SK-N-SH (cell line): ENCODE results near the gene ASAP2. TPM values are rescaled to one million over a fixed set of nuclear protein-coding genes. Genes with fewer than 3 reads are reported as not detected.

Source experiments
- CTCF ChIA-PET: fragments of 300-600, 350-600 bp; formaldehyde crosslinking; extraction: SDS; loops from one replicate; lab custom pipeline; 2021; lab: Yijun Ruan, JAX
- POLR2A ChIA-PET: fragments of 350-600 bp; sonication (Branson Sonifier 250); formaldehyde crosslinking; extraction: SDS; loops from one replicate; lab custom pipeline; 2020; ENCODE audit warnings: antibody characterized with exemption, inconsistent platforms; lab: Yijun Ruan, JAX
- DNase-seq: peaks from one replicate; pipeline ENCODE4 v3.0.0; 2012
- H2AFZ ChIP-seq: fragments of 200-600 bp; sonication (generic); 2 replicates; pipeline ENCODE4 v1.8.1; 2016; ENCODE audit warnings: antibody characterized with exemption, mild to moderate bottlenecking, low read depth
- H3F3A ChIP-seq: fragments of 200-600 bp; sonication (generic); replicated peaks from 2 replicates; pipeline ENCODE3; 2016; ENCODE audit warnings: antibody characterized with exemption, mild to moderate bottlenecking; ENCODE audit not compliant: insufficient read depth
- H3K27ac ChIP-seq, 2 experiments: fragments of 200-500 bp in 1 of 2; fragments of 200-600 bp in 1 of 2; sonication (Bioruptor generic) in 1 of 2; sonication (generic), shearing (Covaris generic) in 1 of 2; 2 replicates each; pipeline versions ENCODE4 v1.5.1 to v1.6.1; 2014 to 2016; ENCODE audit warnings: low read depth in 2 of 2, inconsistent platforms in 1 of 2, low read length in 1 of 2, mild to moderate bottlenecking in 1 of 2, mixed read lengths in 1 of 2
- H3K27me3 ChIP-seq: fragments of 200-600 bp; sonication (generic), shearing (Covaris generic); 2 replicates; pipeline ENCODE4 v1.6.1; 2016; ENCODE audit warnings: mixed run types; ENCODE audit not compliant: insufficient read depth
- H3K36me3 ChIP-seq, 2 experiments: fragments of 200-500 bp in 1 of 2; fragments of 200-600 bp in 1 of 2; sonication (Bioruptor generic) in 1 of 2; sonication (generic) in 1 of 2; replicated peaks in 1 of 2; 2 replicates each; pipeline versions ENCODE3 to v1.5.1; 2014 to 2016; ENCODE audit warnings: low read length in 1 of 2, mild to moderate bottlenecking in 1 of 2; ENCODE audit not compliant: insufficient read depth in 2 of 2, control insufficient read depth in 1 of 2
- H3K4me1 ChIP-seq, 2 experiments: fragments of 200-500 bp in 1 of 2; fragments of 200-600 bp in 1 of 2; sonication (Bioruptor generic) in 1 of 2; sonication (generic), shearing (Covaris generic) in 1 of 2; 2 replicates each; pipeline versions ENCODE4 v1.5.1 to v1.6.1; 2014 to 2016; ENCODE audit warnings: low read depth in 1 of 2, low read length in 1 of 2, mixed run types in 1 of 2; ENCODE audit not compliant: insufficient read depth in 2 of 2, control insufficient read depth in 1 of 2
- H3K4me2 ChIP-seq: fragments of 200-600 bp; sonication (generic), shearing (Covaris generic); 2 replicates; pipeline ENCODE4 v1.6.1; 2017; ENCODE audit warnings: mixed run types
- H3K4me3 ChIP-seq, 2 experiments: fragments of 200-500 bp in 1 of 2; fragments of 200-600 bp in 1 of 2; sonication (Bioruptor generic) in 1 of 2; sonication (generic), shearing (Covaris generic) in 1 of 2; 2 replicates each; pipeline versions ENCODE4 v1.5.1 to v1.8.1; 2014 to 2016; ENCODE audit warnings: low read depth in 2 of 2, inconsistent platforms in 1 of 2, low read length in 1 of 2, mild to moderate bottlenecking in 1 of 2, mixed read lengths in 1 of 2, moderate library complexity in 1 of 2
- H3K79me2 ChIP-seq: fragments of 200-600 bp; sonication (generic); 2 replicates; pipeline ENCODE4 v1.8.1; 2017; ENCODE audit warnings: mild to moderate bottlenecking; ENCODE audit not compliant: insufficient read depth
- H3K9ac ChIP-seq: fragments of 200-600 bp; sonication (generic); 2 replicates; pipeline ENCODE4 v1.6.1; 2017; ENCODE audit warnings: mixed run types
- H3K9me2 ChIP-seq: fragments of 200-600 bp; sonication (generic); 2 replicates; pipeline ENCODE4 v1.6.1; 2017; ENCODE audit warnings: mixed run types
- H3K9me3 ChIP-seq: fragments of 200-600 bp; sonication (generic); 2 replicates; pipeline ENCODE4 v1.6.1; 2017; ENCODE audit warnings: mixed run types, mild to moderate bottlenecking, moderate library complexity
- H4K20me1 ChIP-seq: fragments of 200-600 bp; sonication (generic); 2 replicates; pipeline ENCODE4 v1.6.1; 2017; ENCODE audit warnings: mild to moderate bottlenecking, mixed run types; ENCODE audit not compliant: insufficient read depth
- CHD2 ChIP-seq: fragments of 150-350 bp; IDR thresholded peaks from 2 replicates; pipeline ENCODE4 v1.6.1; 2018; ENCODE audit warnings: low read length; ENCODE audit not compliant: partially characterized antibody
- CTCF ChIP-seq: fragments of 200-600 bp; sonication (generic); IDR thresholded peaks from 2 replicates; pipeline ENCODE4 v1.6.1; 2017; ENCODE audit warnings: antibody characterized with exemption, mild to moderate bottlenecking, moderate library complexity
- ELF1 ChIP-seq: IDR thresholded peaks from 2 replicates; pipeline ENCODE4 v1.4.0; 2012
- EP300 ChIP-seq, 2 experiments: IDR thresholded peaks; 2 replicates each; pipeline versions ENCODE4 v1.4.0 to v1.6.1; 2012; ENCODE audit warnings: borderline replicate concordance in 1 of 2, low read depth in 1 of 2, low read length in 1 of 2
- FOXM1 ChIP-seq: IDR thresholded peaks from 2 replicates; pipeline ENCODE4 v1.4.0; 2012; ENCODE audit warnings: low read depth, mild to moderate bottlenecking
- GATA2 ChIP-seq: sonication (generic); formaldehyde crosslinking; IDR thresholded peaks from 2 replicates; pipeline ENCODE4 v1.5.0; 2020; ENCODE audit warnings: mild to moderate bottlenecking, missing genetic modification reagents
- IRF3 ChIP-seq: fragments of 150-350 bp; IDR thresholded peaks from 2 replicates; pipeline ENCODE4 v1.6.1; 2016; ENCODE audit warnings: mild to moderate bottlenecking, low read depth, low read length
- MEF2A ChIP-seq: IDR thresholded peaks from 2 replicates; pipeline ENCODE4 v1.4.0; 2012; ENCODE audit warnings: low read depth, borderline replicate concordance
- RAD21 ChIP-seq: IDR thresholded peaks from 2 replicates; pipeline ENCODE4 v1.6.1; 2012; ENCODE audit warnings: mild to moderate bottlenecking, low read length
- RCOR1 ChIP-seq: fragments of 150-350 bp; IDR thresholded peaks from 2 replicates; pipeline ENCODE4 v1.6.1; 2017; ENCODE audit warnings: antibody characterized with exemption, low read length
- RFX5 ChIP-seq: IDR thresholded peaks from 2 replicates; pipeline ENCODE4 v1.6.1; 2012; ENCODE audit warnings: mild to moderate bottlenecking, improper control_type of control experiment, low read length
- SIN3A ChIP-seq: IDR thresholded peaks from 2 replicates; pipeline ENCODE4 v1.6.1; 2012; ENCODE audit warnings: low read depth, mild to moderate bottlenecking, low read length, moderate library complexity, borderline replicate concordance
- SMC3 ChIP-seq: IDR thresholded peaks from 2 replicates; pipeline ENCODE4 v1.6.1; 2012; ENCODE audit warnings: low read depth, low read length, improper control_type of control experiment
- TEAD4 ChIP-seq: IDR thresholded peaks from 2 replicates; pipeline ENCODE4 v1.4.0; 2012; ENCODE audit warnings: mild to moderate bottlenecking, borderline replicate concordance; ENCODE audit not compliant: insufficient read depth
- USF1 ChIP-seq: IDR thresholded peaks from 2 replicates; pipeline ENCODE4 v1.4.0; 2012; ENCODE audit warnings: low read depth, borderline replicate concordance
- USF2 ChIP-seq: fragments of 150-350 bp; IDR thresholded peaks from 2 replicates; pipeline ENCODE4 v1.6.1; 2017; ENCODE audit warnings: antibody characterized with exemption, low read length, low read depth, borderline replicate concordance
- WGBS: methylation state at CpG from one replicate; pipeline ENCODE4 v1.1.6; 2017; ENCODE audit warnings: low lambda C conversion rate; 5-methylcytosine and 5-hydroxymethylcytosine counted together
- polyA plus RNA-seq, 3 experiments: library from polyadenylated mRNA; depleted of rRNA; stranded (reverse); fragments of >200 nt; gene quantifications; 2 replicates each; pipeline ENCODE4 v1.2.3, GENCODE V29; 2012
- TF ChIP-seq, protein P1 (sequence below): IDR thresholded peaks from 2 replicates; pipeline ENCODE4; 2012

The ASAP2 gene
- polyA plus RNA-seq, 1 of the 3 experiments (the other 2 are of a cell fraction) = 37.9 TPM

DNA sequence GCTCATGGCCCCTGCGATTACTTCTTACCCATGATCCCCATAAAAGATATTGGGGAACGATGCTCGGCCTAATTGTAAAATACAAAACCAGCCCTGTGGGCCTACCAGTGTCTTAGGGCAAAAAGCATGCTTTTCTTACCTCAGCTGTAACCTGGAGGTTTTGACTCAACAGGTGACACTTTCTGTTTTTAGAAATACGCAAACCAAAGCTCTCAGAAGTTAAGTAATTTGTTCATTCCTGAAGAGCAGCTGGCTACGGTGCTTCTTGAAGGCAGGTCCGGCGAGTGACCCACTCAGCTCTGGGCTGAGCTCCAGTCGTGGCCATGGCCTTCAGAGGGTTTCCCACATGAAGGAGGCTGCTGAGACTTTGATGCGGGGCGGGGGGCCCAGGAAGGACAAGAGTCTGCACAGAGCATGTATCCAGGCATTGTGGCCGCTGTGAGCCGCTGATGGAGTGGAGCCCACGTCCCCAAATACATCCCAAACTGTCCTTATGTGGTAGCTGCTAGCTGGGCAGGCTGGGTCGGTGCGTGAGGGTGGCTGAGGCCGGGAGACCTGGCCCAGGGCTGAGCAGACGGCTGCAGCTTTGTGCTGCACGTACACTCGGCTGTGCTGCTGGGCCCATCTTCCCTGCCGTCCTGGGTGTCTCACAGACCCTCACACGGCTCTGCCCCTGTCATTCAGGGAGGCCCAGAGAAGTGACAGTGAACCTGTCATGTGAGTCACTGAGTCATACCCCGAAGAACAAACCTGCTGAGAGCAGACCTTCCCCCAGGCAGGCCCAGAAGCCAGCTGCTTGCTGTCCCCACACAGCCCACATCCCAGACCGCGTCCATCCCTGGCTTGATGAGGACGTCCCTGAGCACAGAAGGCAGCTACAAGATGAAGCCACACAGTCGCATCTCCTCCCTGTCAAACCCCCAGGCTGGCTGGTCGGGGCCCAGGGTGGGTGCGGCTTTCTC lies 182.6 kb downstream of the ASAP2 start:
- no peak overlapping the region for H3K4me3 ChIP-seq
- no peak overlapping the region for H3K4me2 ChIP-seq
- H3K36me3 ChIP-seq = peaks cover 69 to 81% of the 10 kb centered on the region in 2 experiments
- no peaks in the 10 kb centered on the region for H3K9me3 ChIP-seq
- H2AFZ ChIP-seq = no peak overlapping the region
- 94% methylated on average over 24 of the region's 28 CpGs for WGBS
- H3K9me2 ChIP-seq = no peaks in the 10 kb centered on the region
- CTCF ChIA-PET = interaction anchor here (0.6 to 1.1 kb wide), 3 partner anchors 10 to 293 kb away, joined by 3 to 4 read pairs (median 3); no protein-coding TSS in a partner anchor
- H4K20me1 ChIP-seq = no peaks in the 10 kb centered on the region
- H3K9ac ChIP-seq = no peak overlapping the region
- no peak for TF ChIP-seq USF2
- no peak for TF ChIP-seq TEAD4
- TF ChIP-seq MEF2A = no peak
- no peak for TF ChIP-seq USF1
- TF ChIP-seq CHD2 = no peak
- no peak for TF ChIP-seq EP300 (IDR thresholded peaks at IDR 0.05; ENCODE audit: borderline replicate concordance in 1 of 2, low read depth in 1 of 2, low read length in 1 of 2)
- TF ChIP-seq, protein P1, sequence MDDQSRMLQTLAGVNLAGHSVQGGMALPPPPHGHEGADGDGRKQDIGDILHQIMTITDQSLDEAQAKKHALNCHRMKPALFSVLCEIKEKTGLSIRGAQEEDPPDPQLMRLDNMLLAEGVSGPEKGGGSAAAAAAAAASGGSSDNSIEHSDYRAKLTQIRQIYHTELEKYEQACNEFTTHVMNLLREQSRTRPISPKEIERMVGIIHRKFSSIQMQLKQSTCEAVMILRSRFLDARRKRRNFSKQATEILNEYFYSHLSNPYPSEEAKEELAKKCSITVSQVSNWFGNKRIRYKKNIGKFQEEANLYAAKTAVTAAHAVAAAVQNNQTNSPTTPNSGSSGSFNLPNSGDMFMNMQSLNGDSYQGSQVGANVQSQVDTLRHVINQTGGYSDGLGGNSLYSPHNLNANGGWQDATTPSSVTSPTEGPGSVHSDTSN = no peak
- TF ChIP-seq CTCF = no peak
- TF ChIP-seq ELF1 = no peak
- no peak for TF ChIP-seq SIN3A
- TF ChIP-seq RCOR1 = no peak
- no peak for TF ChIP-seq GATA2
- no peak for TF ChIP-seq FOXM1
- no peak for TF ChIP-seq RFX5
- no peak for TF ChIP-seq SMC3
- no peak for TF ChIP-seq RAD21
- TF ChIP-seq IRF3 = no peak
- TF ChIP-seq, all 33 proteins: peak for 0
- no peaks in the 10 kb centered on the region for H3F3A ChIP-seq
- H3K4me1 ChIP-seq = peaks cover 0 to 23% of the 10 kb centered on the region in 2 experiments; a peak in 3 of 4 replicates
- no peak overlapping the region; a peak in 1 of 4 replicates for H3K27ac ChIP-seq
- H3K79me2 ChIP-seq = peaks cover 2% of the 10 kb centered on the region; the same call in 1 of the 2 replicates
- POLR2A ChIA-PET = no interaction called here
- no peaks in the 10 kb centered on the region for H3K27me3 ChIP-seq
- no peak for DNase-seq
